ENCODE measurements around the gene CTRB1. TPM values are rescaled to one million over a fixed set of nuclear protein-coding genes. Genes with fewer than 3 reads are reported as not detected.
"Not testable (repeated sequence)": the region's sequence is repeated elsewhere in the genome, so short reads cannot be mapped to it uniquely, and the experiment has no call there.

CTRB1 gene
- total RNA-seq, 1 donor from 2014 or later, result not detected

GRCh38 chr16:75238853-75239541 is 20.2 kb downstream of the CTRB1 start:
- intact Hi-C loops (cut with micrococcal nuclease), result no loop called here

- intact Hi-C loops (cut with micrococcal nuclease), result no loop called here
Measured at GRCh38 chr16:75239542-75240122, 20.8 kb downstream of the CTRB1 start.

GRCh38 chr16:75240633-75241032 is 21.8 kb downstream of the CTRB1 start:
- intact Hi-C loops (cut with micrococcal nuclease), result not testable (repeated sequence)

- intact Hi-C loops (cut with micrococcal nuclease), result no loop called here
Measured at GRCh38 chr16:75241412-75241811, 22.6 kb downstream of the CTRB1 start.

- intact Hi-C loops (cut with micrococcal nuclease), result no loop called here
Measured at GRCh38 chr16:75241955-75242354, 23.2 kb downstream of the CTRB1 start.

GRCh38 chr16:75242436-75243078 is 23.8 kb downstream of the CTRB1 start:
- intact Hi-C loops (cut with micrococcal nuclease), result not testable (repeated sequence)

GRCh38 chr16:75243667-75244224 is 25.0 kb downstream of the CTRB1 start:
- intact Hi-C loops (cut with micrococcal nuclease), result no loop called here

GRCh38 chr16:75244225-75244809 is 25.5 kb downstream of the CTRB1 start:
- intact Hi-C loops (cut with micrococcal nuclease), result no loop called here

GRCh38 chr16:75244844-75245758 is 26.3 kb downstream of the CTRB1 start:
- intact Hi-C loops (cut with micrococcal nuclease), result no loop called here

GRCh38 chr16:75246504-75247205 is 27.9 kb downstream of the CTRB1 start:
- intact Hi-C loops (cut with micrococcal nuclease), result no loop called here

GRCh38 chr16:75247249-75247648 is 28.5 kb downstream of the CTRB1 start:
- intact Hi-C loops (cut with micrococcal nuclease), result no loop called here

GRCh38 chr16:75248142-75248535 is 29.4 kb downstream of the CTRB1 start:
- intact Hi-C loops (cut with micrococcal nuclease), result no loop called here

GRCh38 chr16:75248536-75249380 is 30.0 kb downstream of the CTRB1 start:
- intact Hi-C loops (cut with micrococcal nuclease), result no loop called here

- intact Hi-C loops (cut with micrococcal nuclease), result no loop called here
Measured at GRCh38 chr16:75249441-75249840, 30.7 kb downstream of the CTRB1 start.

GRCh38 chr16:75250089-75250808 is 31.5 kb downstream of the CTRB1 start:
- intact Hi-C loops (cut with micrococcal nuclease), result no loop called here

- intact Hi-C loops (cut with micrococcal nuclease), result no loop called here
Measured at GRCh38 chr16:75250809-75251279, 32.1 kb downstream of the CTRB1 start.

- intact Hi-C loops (cut with micrococcal nuclease), result no loop called here
Measured at GRCh38 chr16:75251280-75252048, 32.7 kb downstream of the CTRB1 start, which contains the start of gene BCAR1. Gene BCAR1 (minus strand): TSS chr16:75251624. CDS start chr16:75251482, 142 bp downstream.

Data from T-helper 2 cell treated with Interferon-gamma antibody and Interleukin-4, amounts not matched to agents 100 ng/mL and 5 ng/mL, for 36 hours (primary cell).